GM19043 (cell line): ENCODE data around the gene C5orf46.
A peak's percentile ranks its signal among the peaks of the same experiment; 100 is the strongest.
"Not testable (repeated sequence)": the region's sequence is repeated elsewhere in the genome, so short reads cannot be mapped to it uniquely, and the experiment has no call there.

Experiments
- ATAC-seq: cut with Tn5 transposase; IDR thresholded peaks from one replicate; pipeline ENCODE4 v1.9.1; 2021; ENCODE audit warnings: low read depth; ENCODE audit not compliant: unreplicated experiment

Gene C5orf46

GRCh38 chr5:147906326-147907095 lies at the start of gene C5orf46:
TSS of gene C5orf46 (minus strand) at chr5:147906538. CDS start at chr5:147906501, 37 bp downstream.
- ATAC-seq, result no peak

- ATAC-seq, result no peak
Measured at GRCh38 chr5:147954971-147955370, 48.6 kb upstream of the C5orf46 start.

GRCh38 chr5:147949711-147950573 lies 43.6 kb upstream of the C5orf46 start:
- ATAC-seq, result peak; percentile 85

GRCh38 chr5:147946658-147947274 lies 40.4 kb upstream of the C5orf46 start:
- ATAC-seq, result not testable (repeated sequence)

GRCh38 chr5:147939431-147940114 lies 33.2 kb upstream of the C5orf46 start:
- no peak for ATAC-seq

- no peak for ATAC-seq
Measured at GRCh38 chr5:147935032-147935431, 28.7 kb upstream of the C5orf46 start.

- no peak for ATAC-seq
Measured at GRCh38 chr5:147930769-147931168, 24.4 kb upstream of the C5orf46 start.

- ATAC-seq, result no peak
Measured at GRCh38 chr5:147927901-147928300, 21.6 kb upstream of the C5orf46 start.

GRCh38 chr5:147925020-147925419 lies 18.7 kb upstream of the C5orf46 start:
- ATAC-seq, result no peak

- no peak for ATAC-seq
Measured at GRCh38 chr5:147921136-147921535, 14.8 kb upstream of the C5orf46 start.

- no peak for ATAC-seq
Measured at GRCh38 chr5:147920420-147921030, 14.2 kb upstream of the C5orf46 start.

- no peak for ATAC-seq
Measured at GRCh38 chr5:147918899-147919298, 12.6 kb upstream of the C5orf46 start.

GRCh38 chr5:147918101-147918685 lies 11.9 kb upstream of the C5orf46 start:
- ATAC-seq, result no peak

- ATAC-seq, result no peak
Measured at GRCh38 chr5:147913786-147914185, 7.4 kb upstream of the C5orf46 start.

- ATAC-seq, result no peak
Measured at GRCh38 chr5:147912011-147912410, 5.7 kb upstream of the C5orf46 start.

- no peak for ATAC-seq
Measured at GRCh38 chr5:147911427-147911826, 5.1 kb upstream of the C5orf46 start.

- no peak for ATAC-seq
Measured at GRCh38 chr5:147904110-147904509, 2.2 kb downstream of the C5orf46 start.

GRCh38 chr5:147902609-147903115 lies 3.7 kb downstream of the C5orf46 start:
- no peak for ATAC-seq

GRCh38 chr5:147901599-147902039 lies 4.7 kb downstream of the C5orf46 start:
- ATAC-seq, result no peak
